ENCODE results near the gene RASGEF1C. TPM values are rescaled to one million over a fixed set of nuclear protein-coding genes. Genes with fewer than 3 reads are reported as not detected.

The RASGEF1C gene
- total and polyA plus RNA-seq, 9 donors = 2.3 to 5.3 (median 3.5) TPM

- H3K27me3 ChIP-seq (ENCODE audit: control insufficient read depth, insufficient read depth, low read length) = no peaks in the 10 kb centered on the region
- peak; percentile 70 for DNase-seq
- H3K27ac ChIP-seq (ENCODE audit: low read length) = peak overlapping the region; percentile 42
- H3K9me3 ChIP-seq (replicated peaks; ENCODE audit: control insufficient read depth, low read depth, low read length) = no peaks in the 10 kb centered on the region
- H3K36me3 ChIP-seq (ENCODE audit: control insufficient read depth, insufficient read depth, low read length) = no peaks in the 10 kb centered on the region
- peaks cover 75% of the 10 kb centered on the region for H3K4me1 ChIP-seq (ENCODE audit: control insufficient read depth, insufficient read depth, low read length)
- no peak overlapping the region for H3K4me3 ChIP-seq (ENCODE audit: low read length)
- 51% methylated on average over 11 of the region's 11 CpGs for WGBS (ENCODE audit: insufficient coverage)
Measured at GRCh38 chr5:180172447-180173197, 36.4 kb downstream of the RASGEF1C start.

GRCh38 chr5:180171568-180172094, 37.4 kb downstream of the RASGEF1C start:
- 90% methylated on average over 7 of the region's 14 CpGs for WGBS (ENCODE audit: insufficient coverage)
- H3K4me3 ChIP-seq (ENCODE audit: low read length) = no peak overlapping the region

GRCh38 chr5:180170810-180171567, 38.0 kb downstream of the RASGEF1C start:
- H3K9me3 ChIP-seq (replicated peaks; ENCODE audit: control insufficient read depth, low read depth, low read length) = no peaks in the 10 kb centered on the region
- no peaks in the 10 kb centered on the region for H3K36me3 ChIP-seq (ENCODE audit: control insufficient read depth, insufficient read depth, low read length)
- H3K4me1 ChIP-seq (ENCODE audit: control insufficient read depth, insufficient read depth, low read length) = peaks cover 62% of the 10 kb centered on the region
- H3K27ac ChIP-seq (ENCODE audit: low read length) = peak overlapping the region; percentile 61
- whole genome bisulfite sequencing (ENCODE audit: insufficient coverage) = 62% methylated on average over 13 of the region's 19 CpGs
- H3K4me3 ChIP-seq (ENCODE audit: low read length) = no peak overlapping the region
- H3K27me3 ChIP-seq (ENCODE audit: control insufficient read depth, insufficient read depth, low read length) = no peaks in the 10 kb centered on the region
- no peak for DNase-seq

More at GRCh38 chr5:180171568-180172094, 37.4 kb downstream of the RASGEF1C start:
- Histone ChIP-seq H3K27ac (ENCODE audit: low read length) (peak overlapping the region; percentile 29), H3K9me3 (replicated peaks; ENCODE audit: control insufficient read depth, low read depth, low read length) (no peaks in the 10 kb centered on the region), H3K36me3 (ENCODE audit: control insufficient read depth, insufficient read depth, low read length) (no peaks in the 10 kb centered on the region), H3K4me1 (ENCODE audit: control insufficient read depth, insufficient read depth, low read length) (peaks cover 66% of the 10 kb centered on the region), H3K27me3 (ENCODE audit: control insufficient read depth, insufficient read depth, low read length) (no peaks in the 10 kb centered on the region)
- DNase-seq = no peak

GRCh38 chr5:180170106-180170809, 38.8 kb downstream of the RASGEF1C start:
- H3K36me3 ChIP-seq (ENCODE audit: control insufficient read depth, insufficient read depth, low read length) = no peaks in the 10 kb centered on the region
- peak overlapping the region; percentile 13 for H3K4me3 ChIP-seq (ENCODE audit: low read length)
- H3K4me1 ChIP-seq (ENCODE audit: control insufficient read depth, insufficient read depth, low read length) = peaks cover 60% of the 10 kb centered on the region
- DNase-seq = peak; percentile 82
- peak overlapping the region; percentile 61 for H3K27ac ChIP-seq (ENCODE audit: low read length)
- H3K27me3 ChIP-seq (ENCODE audit: control insufficient read depth, insufficient read depth, low read length) = no peaks in the 10 kb centered on the region
- WGBS (ENCODE audit: insufficient coverage) = 21% methylated on average over 29 of the region's 32 CpGs
- no peaks in the 10 kb centered on the region for H3K9me3 ChIP-seq (replicated peaks; ENCODE audit: control insufficient read depth, low read depth, low read length)

- peak overlapping the region; percentile 13 for H3K4me3 ChIP-seq (ENCODE audit: low read length)
- H3K36me3 ChIP-seq (ENCODE audit: control insufficient read depth, insufficient read depth, low read length) = no peaks in the 10 kb centered on the region
- H3K27me3 ChIP-seq (ENCODE audit: control insufficient read depth, insufficient read depth, low read length) = no peaks in the 10 kb centered on the region
- DNase-seq = no peak
- H3K9me3 ChIP-seq (replicated peaks; ENCODE audit: control insufficient read depth, low read depth, low read length) = no peaks in the 10 kb centered on the region
- peak overlapping the region; percentile 61 for H3K27ac ChIP-seq (ENCODE audit: low read length)
- H3K4me1 ChIP-seq (ENCODE audit: control insufficient read depth, insufficient read depth, low read length) = peaks cover 52% of the 10 kb centered on the region
- WGBS (ENCODE audit: insufficient coverage) = 38% methylated on average over 16 of the region's 23 CpGs
Measured at GRCh38 chr5:180169248-180170105, 39.5 kb downstream of the RASGEF1C start.

GRCh38 chr5:180168758-180169157, 40.3 kb downstream of the RASGEF1C start:
- peaks cover 49% of the 10 kb centered on the region for H3K4me1 ChIP-seq (ENCODE audit: control insufficient read depth, insufficient read depth, low read length)
- no peak overlapping the region for H3K4me3 ChIP-seq (ENCODE audit: low read length)
- H3K27me3 ChIP-seq (ENCODE audit: control insufficient read depth, insufficient read depth, low read length) = no peaks in the 10 kb centered on the region
- DNase-seq = no peak
- no peaks in the 10 kb centered on the region for H3K9me3 ChIP-seq (replicated peaks; ENCODE audit: control insufficient read depth, low read depth, low read length)
- H3K36me3 ChIP-seq (ENCODE audit: control insufficient read depth, insufficient read depth, low read length) = no peaks in the 10 kb centered on the region
- H3K27ac ChIP-seq (ENCODE audit: low read length) = no peak overlapping the region
- 69% methylated on average over 3 of the region's 6 CpGs for WGBS (ENCODE audit: insufficient coverage)

GRCh38 chr5:180166176-180166575, 42.8 kb downstream of the RASGEF1C start:
- H3K9me3 ChIP-seq (replicated peaks; ENCODE audit: control insufficient read depth, low read depth, low read length) = no peaks in the 10 kb centered on the region
- H3K4me1 ChIP-seq (ENCODE audit: control insufficient read depth, insufficient read depth, low read length) = peaks cover 36% of the 10 kb centered on the region
- no CpG with 5 or more reads among the region's 2 CpGs for WGBS (ENCODE audit: insufficient coverage)
- no peaks in the 10 kb centered on the region for H3K27me3 ChIP-seq (ENCODE audit: control insufficient read depth, insufficient read depth, low read length)
- H3K27ac ChIP-seq (ENCODE audit: low read length) = no peak overlapping the region
- no peaks in the 10 kb centered on the region for H3K36me3 ChIP-seq (ENCODE audit: control insufficient read depth, insufficient read depth, low read length)
- peak; percentile 63 for DNase-seq
- no peak overlapping the region for H3K4me3 ChIP-seq (ENCODE audit: low read length)

GRCh38 chr5:180162304-180162661, 46.7 kb downstream of the RASGEF1C start:
- Histone ChIP-seq H3K4me3 (ENCODE audit: low read length) (no peak overlapping the region), H3K9me3 (replicated peaks; ENCODE audit: control insufficient read depth, low read depth, low read length) (no peaks in the 10 kb centered on the region), H3K36me3 (ENCODE audit: control insufficient read depth, insufficient read depth, low read length) (no peaks in the 10 kb centered on the region), H3K27me3 (ENCODE audit: control insufficient read depth, insufficient read depth, low read length) (peaks cover 5% of the 10 kb centered on the region), H3K27ac (ENCODE audit: low read length) (no peak overlapping the region), H3K4me1 (ENCODE audit: control insufficient read depth, insufficient read depth, low read length) (peaks cover 16% of the 10 kb centered on the region)
- no peak for DNase-seq
- WGBS (ENCODE audit: insufficient coverage) = 100% methylated on average over 2 of the region's 5 CpGs

GRCh38 chr5:180161420-180162303, 47.3 kb downstream of the RASGEF1C start:
- H3K27me3 ChIP-seq (ENCODE audit: control insufficient read depth, insufficient read depth, low read length) = peaks cover 5% of the 10 kb centered on the region
- H3K4me3 ChIP-seq (ENCODE audit: low read length) = no peak overlapping the region
- no peaks in the 10 kb centered on the region for H3K36me3 ChIP-seq (ENCODE audit: control insufficient read depth, insufficient read depth, low read length)
- peaks cover 16% of the 10 kb centered on the region for H3K4me1 ChIP-seq (ENCODE audit: control insufficient read depth, insufficient read depth, low read length)
- H3K9me3 ChIP-seq (replicated peaks; ENCODE audit: control insufficient read depth, low read depth, low read length) = no peaks in the 10 kb centered on the region
- H3K27ac ChIP-seq (ENCODE audit: low read length) = no peak overlapping the region
- 64% methylated on average over 38 of the region's 39 CpGs for WGBS (ENCODE audit: insufficient coverage)
- DNase-seq = peak; percentile 44
